Naive thymus-derived CD8-positive, alpha-beta T cell (primary cell): ENCODE results near the gene ABL1. TPM values are rescaled to one million over a fixed set of nuclear protein-coding genes. Genes with fewer than 3 reads are reported as not detected.
"Not testable (repeated sequence)": the region's sequence is repeated elsewhere in the genome, so short reads cannot be mapped to it uniquely, and the experiment has no call there.

Experiments
- ATAC-seq, 2 donors: fragments of 150-1000 bp; cut with Tn5 transposase in 1 of 2; sonication (Bioruptor Pico), chemical (Tn5 transposase) in 1 of 2; 1 replicate in 1 of 2; 2 replicates in 1 of 2; pipeline ENCODE4 v1.10.0; 2021; ENCODE audit warnings: mild to moderate bottlenecking in 2 of 2, moderate library complexity in 2 of 2
- POLR2A ChIA-PET: fragments of 350-600 bp; sonication (Branson Sonifier 250); formaldehyde crosslinking; loops from one replicate; lab custom pipeline; 2021; ENCODE audit warnings: antibody characterized with exemption; lab: Charles Lee
- DNase-seq, 10 donors: peaks; one replicate each; pipeline versions ENCODE4 v3.0.0 to v3.0.0-alpha.2; 2020 to 2022
- H3K27ac Mint-ChIP-seq, 10 donors: one replicate each; pipeline ENCODE4 v1.8.0; 2020 to 2022; ENCODE audit warnings: mild to moderate bottlenecking in 10 of 10, mixed read lengths in 10 of 10, moderate library complexity in 4 of 10, inconsistent platforms in 1 of 10
- H3K27me3 Mint-ChIP-seq, 5 donors: one replicate each; pipeline ENCODE4 v1.8.0; 2021 to 2022; ENCODE audit warnings: mixed read lengths in 5 of 5
- H3K36me3 Mint-ChIP-seq, 3 donors: one replicate each; pipeline ENCODE4 v1.8.0; 2020 to 2022; ENCODE audit warnings: mixed read lengths in 3 of 3, mild to moderate bottlenecking in 2 of 3, inconsistent platforms in 1 of 3
- H3K4me1 Mint-ChIP-seq, 4 donors: one replicate each; pipeline ENCODE4 v1.8.0; 2021 to 2022; ENCODE audit warnings: mixed read lengths in 4 of 4
- H3K4me3 Mint-ChIP-seq, 10 donors: one replicate each; pipeline ENCODE4 v1.8.0; 2020 to 2022; ENCODE audit warnings: mild to moderate bottlenecking in 10 of 10, mixed read lengths in 10 of 10, moderate library complexity in 6 of 10, inconsistent platforms in 1 of 10
- H3K9me3 Mint-ChIP-seq, 9 donors: one replicate each; pipeline ENCODE4 v1.8.0; 2020 to 2022; ENCODE audit warnings: mixed read lengths in 9 of 9, mild to moderate bottlenecking in 3 of 9, inconsistent platforms in 1 of 9, moderate library complexity in 1 of 9
- polyA plus RNA-seq, 3 donors: library from polyadenylated mRNA; unstranded; fragments of 300-500 nt; fragmentation: Illumina TruSeq; gene quantifications; one replicate each; pipeline ENCODE4 v1.2.3, GENCODE V29; 2021
- total RNA-seq, 8 experiments: library from RNA in 2 of 8; stranded (reverse) in 2 of 8; gene quantifications; one replicate each; pipeline ENCODE4 v1.2.3 and lab custom pipeline; 2021 to 2026

ABL1 gene
- total and polyA plus RNA-seq, 5 experiments from 2014 or later = 6.4 to 38.9 (median 16.8) TPM

DNA sequence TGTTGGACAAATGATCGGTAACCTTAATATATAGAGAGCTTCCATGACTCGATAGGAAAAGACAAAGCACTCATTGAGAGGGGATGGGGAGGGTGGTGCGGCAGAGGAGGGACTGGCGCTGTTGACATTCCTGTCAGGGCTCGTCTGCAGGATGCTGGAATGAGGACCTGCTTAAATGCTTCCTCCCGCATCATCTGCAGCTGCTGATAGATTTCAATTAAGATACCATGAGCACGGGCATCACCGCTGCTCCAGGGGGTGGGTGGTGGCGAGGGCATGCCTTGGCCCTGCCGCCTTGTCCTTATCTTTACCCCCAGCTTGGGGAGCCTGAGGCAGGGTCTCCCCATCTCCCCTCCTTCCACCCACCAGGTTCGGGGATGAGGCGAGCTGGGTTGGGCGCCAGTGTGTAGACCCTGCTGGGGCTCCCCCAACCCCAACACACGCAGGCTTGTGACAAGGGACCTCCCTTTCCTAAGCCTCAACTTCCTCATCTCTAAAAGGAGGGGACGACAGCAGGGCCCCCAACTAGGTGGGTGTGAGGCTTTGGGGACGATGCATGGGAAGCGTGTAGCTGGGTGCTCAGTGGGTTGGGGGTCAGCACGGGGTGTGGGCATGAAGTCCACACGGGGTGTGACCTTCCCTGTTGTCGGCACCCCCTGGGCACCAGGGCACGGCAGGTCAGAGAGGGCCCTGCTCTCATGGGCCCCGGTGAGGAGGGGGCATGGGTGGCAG is 73.3 kb downstream of the ABL1 start:
- no peak for ATAC-seq
- Mint-ChIP-seq H3K27ac (no peak overlapping the region), H3K27me3 (peaks cover 0 to 5% (median 2%) of the 10 kb centered on the region in 5 donors), H3K4me3 (no peak overlapping the region), H3K4me1 (peaks cover 0 to 5% (median 0%) of the 10 kb centered on the region in 4 donors), H3K36me3 (no peaks in the 10 kb centered on the region), H3K9me3 (no peaks in the 10 kb centered on the region)
- DNase-seq = no peak
- POLR2A ChIA-PET = no interaction called here

DNA sequence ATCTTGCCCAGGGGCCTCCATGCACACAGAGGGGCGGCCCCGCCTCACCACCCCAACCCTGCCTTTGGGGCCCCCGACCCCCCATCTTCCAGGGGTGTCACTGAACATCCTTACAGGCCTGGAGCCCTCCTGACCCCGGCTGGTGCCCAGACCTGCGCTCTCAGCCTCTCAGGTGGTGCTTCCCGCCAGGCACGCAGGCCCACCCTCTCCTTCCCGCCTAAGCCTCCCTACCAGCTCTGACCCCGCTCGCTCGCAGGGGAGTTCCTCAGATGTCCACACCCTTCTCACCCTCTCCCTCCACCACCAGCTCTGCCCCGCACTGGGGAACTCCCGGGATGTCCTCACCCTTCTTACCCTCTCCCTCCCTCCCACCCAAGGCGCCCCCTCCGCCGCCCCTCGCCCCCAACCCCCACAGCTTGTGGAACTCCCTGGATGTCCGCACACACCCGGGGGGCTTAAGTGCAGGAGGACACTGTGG is 73.9 kb downstream of the ABL1 start:
- H3K36me3 Mint-ChIP-seq = no peaks in the 10 kb centered on the region
- POLR2A ChIA-PET = no interaction called here
- DNase-seq (no peak), ATAC-seq (no peak)
- peaks cover 0 to 3% (median 0%) of the 10 kb centered on the region in 4 donors for H3K4me1 Mint-ChIP-seq
- no peak overlapping the region for H3K27ac Mint-ChIP-seq
- H3K9me3 Mint-ChIP-seq = no peaks in the 10 kb centered on the region
- H3K4me3 Mint-ChIP-seq = no peak overlapping the region
- H3K27me3 Mint-ChIP-seq = peaks cover 0 to 2% (median 0%) of the 10 kb centered on the region in 5 donors

DNA sequence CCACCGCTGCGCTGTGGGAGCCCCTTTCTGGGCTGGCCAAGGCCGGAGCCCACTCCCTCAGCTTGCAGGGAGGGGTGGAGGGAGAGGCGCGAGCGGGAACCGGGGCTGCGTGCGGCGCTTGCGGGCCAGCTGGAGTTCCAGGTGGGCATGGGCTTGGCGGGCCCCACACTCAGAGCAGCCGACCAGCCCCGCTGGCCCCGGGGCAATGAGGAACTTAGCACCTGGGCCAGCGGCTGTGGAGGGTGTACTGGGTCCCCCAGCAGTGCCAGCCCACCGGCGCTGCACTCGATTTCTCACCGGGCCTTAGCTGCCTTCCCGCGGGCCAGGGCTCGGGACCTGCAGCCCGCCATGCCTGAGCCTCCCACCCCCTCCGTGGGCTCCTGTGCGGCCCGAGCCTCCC is 75.0 kb downstream of the ABL1 start:
- ATAC-seq, H3K27me3 Mint-ChIP-seq, H3K9me3 Mint-ChIP-seq, DNase-seq, H3K4me1 Mint-ChIP-seq, H3K36me3 Mint-ChIP-seq, H3K4me3 Mint-ChIP-seq, POLR2A ChIA-PET, H3K27ac Mint-ChIP-seq: not testable (repeated sequence)

DNA sequence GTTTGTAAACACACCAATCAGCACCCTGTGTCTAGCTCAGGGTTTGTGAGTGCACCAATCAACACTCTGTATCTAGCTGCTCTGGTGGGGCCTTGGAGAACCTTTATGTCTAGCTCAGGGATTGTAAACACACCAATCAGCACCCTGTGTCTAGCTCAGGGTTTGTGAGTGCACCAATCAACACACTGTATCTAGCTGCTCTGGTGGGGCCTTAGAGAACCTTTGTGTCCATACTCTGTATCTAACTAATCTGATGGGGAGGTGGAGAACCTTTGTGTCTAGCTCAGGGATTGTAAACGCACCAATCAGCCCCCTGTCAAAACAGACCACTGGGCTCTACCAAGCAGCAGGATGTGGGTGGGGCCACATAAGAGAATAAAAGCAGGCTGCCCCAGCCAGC is 75.6 kb downstream of the ABL1 start:
- not testable (repeated sequence) for H3K9me3 Mint-ChIP-seq, ATAC-seq

DNA sequence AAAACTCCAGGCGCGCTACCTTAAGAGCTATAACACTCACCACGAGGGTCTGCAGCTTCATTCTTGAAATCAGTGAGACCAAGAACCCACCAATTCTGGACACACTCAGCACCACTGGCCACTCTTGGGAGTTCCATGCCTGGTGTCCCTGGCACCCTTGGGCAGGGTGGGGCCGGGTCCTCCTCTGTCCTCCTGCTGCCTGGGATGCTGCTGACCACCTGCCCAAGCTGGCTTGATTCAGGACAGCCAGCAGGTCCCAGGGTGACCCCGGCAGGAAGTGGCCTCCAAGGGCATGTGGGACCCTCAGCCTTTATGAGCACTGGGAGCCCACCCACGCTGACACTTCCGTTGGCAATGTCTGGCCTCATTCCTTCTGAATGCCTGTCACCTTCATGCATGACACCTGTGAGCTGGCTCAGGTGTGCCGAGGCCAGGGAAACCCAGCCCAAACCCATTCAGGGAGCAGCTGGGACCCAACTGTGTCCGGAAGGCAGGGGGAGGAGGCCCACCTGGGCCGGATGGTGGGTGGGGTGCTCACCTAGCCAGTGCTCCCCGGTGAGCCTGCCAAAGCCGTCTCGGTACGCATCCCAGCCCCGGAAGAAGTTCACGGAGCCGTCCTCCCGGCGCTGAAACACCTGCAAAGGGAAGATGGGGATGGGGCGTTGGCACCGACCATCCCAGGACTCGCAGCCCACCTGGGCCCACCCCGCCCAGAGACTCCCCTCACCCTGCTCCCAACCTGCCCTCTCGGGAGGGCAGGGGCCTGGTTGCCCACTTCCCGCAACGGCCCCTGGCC is 76.4 kb downstream of the ABL1 start:
- Mint-ChIP-seq H3K27me3 (peaks cover 0 to 2% (median 0%) of the 10 kb centered on the region in 5 donors), H3K9me3 (no peaks in the 10 kb centered on the region), H3K36me3 (no peaks in the 10 kb centered on the region), H3K4me3 (no peak overlapping the region), H3K4me1 (peaks cover 0 to 3% (median 0%) of the 10 kb centered on the region in 4 donors), H3K27ac (no peak overlapping the region)
- DNase-seq (no peak), ATAC-seq (no peak)
- POLR2A ChIA-PET = no interaction called here

More for the DNA sequence above, 75.6 kb downstream of the ABL1 start:
- H3K36me3 Mint-ChIP-seq, DNase-seq, H3K27me3 Mint-ChIP-seq, H3K4me3 Mint-ChIP-seq, POLR2A ChIA-PET, H3K4me1 Mint-ChIP-seq, H3K27ac Mint-ChIP-seq: not testable (repeated sequence)

- H3K4me3 Mint-ChIP-seq = no peak overlapping the region
- ATAC-seq = no peak
- POLR2A ChIA-PET = no interaction called here
Observed at GRCh38 chr9:130912932-130913598, 78.0 kb downstream of the ABL1 start.

GRCh38 chr9:130913599-130914416 is 78.8 kb downstream of the ABL1 start:
- H3K4me3 Mint-ChIP-seq = no peak overlapping the region

More at GRCh38 chr9:130912932-130913598, 78.0 kb downstream of the ABL1 start:
- H3K4me1 Mint-ChIP-seq = peaks cover 0 to 3% (median 0%) of the 10 kb centered on the region in 4 donors
- no peak for DNase-seq
- no peaks in the 10 kb centered on the region for H3K27me3 Mint-ChIP-seq
- no peaks in the 10 kb centered on the region for H3K9me3 Mint-ChIP-seq
- H3K27ac Mint-ChIP-seq = no peak overlapping the region
- no peaks in the 10 kb centered on the region for H3K36me3 Mint-ChIP-seq

DNA sequence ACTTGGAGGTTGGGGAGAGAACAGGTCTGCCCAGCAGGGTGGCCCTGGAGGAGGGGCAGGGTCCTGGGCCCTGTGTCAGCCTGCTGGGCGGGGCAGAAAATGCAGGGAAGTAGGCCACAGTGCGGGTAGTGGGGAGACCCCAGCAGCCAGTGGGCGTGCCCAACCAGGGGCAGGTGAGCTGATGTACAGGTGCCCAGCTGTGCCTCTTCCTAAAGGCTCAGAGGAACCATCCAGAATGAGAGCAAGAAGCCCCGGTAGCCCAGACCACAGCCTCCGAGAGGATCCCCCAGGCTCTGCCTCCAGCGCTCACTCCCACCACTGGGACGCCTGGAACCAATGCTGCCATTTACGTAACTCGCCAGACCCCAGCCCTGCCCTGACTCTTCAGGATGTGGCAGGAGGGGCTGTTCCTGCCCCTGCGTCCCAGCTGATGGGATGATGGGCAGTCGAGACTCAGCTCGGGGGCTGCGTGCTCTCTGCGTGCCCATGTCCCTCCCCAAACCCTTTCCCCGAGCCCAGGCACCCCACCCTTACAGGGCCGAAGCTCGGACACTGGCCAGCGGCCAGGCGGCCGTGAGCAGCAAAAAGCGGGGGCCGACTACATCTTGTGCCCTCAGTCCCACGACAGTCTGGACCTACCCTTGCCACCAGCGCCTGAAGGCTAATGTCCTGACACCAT is 79.5 kb downstream of the ABL1 start:
- H3K4me3 Mint-ChIP-seq = no peak overlapping the region
- POLR2A ChIA-PET = no interaction called here
- no peak overlapping the region for H3K27ac Mint-ChIP-seq
- ATAC-seq (no peak), DNase-seq (no peak)
- no peaks in the 10 kb centered on the region for H3K9me3 Mint-ChIP-seq
- H3K4me1 Mint-ChIP-seq = peaks cover 0 to 3% (median 0%) of the 10 kb centered on the region in 4 donors
- no peaks in the 10 kb centered on the region for H3K27me3 Mint-ChIP-seq
- H3K36me3 Mint-ChIP-seq = no peaks in the 10 kb centered on the region

More at GRCh38 chr9:130913599-130914416, 78.8 kb downstream of the ABL1 start:
- H3K4me1 Mint-ChIP-seq = peaks cover 0 to 3% (median 0%) of the 10 kb centered on the region in 4 donors
- no peak for DNase-seq
- H3K36me3 Mint-ChIP-seq = no peaks in the 10 kb centered on the region
- H3K27ac Mint-ChIP-seq = no peak overlapping the region
- H3K27me3 Mint-ChIP-seq = no peaks in the 10 kb centered on the region
- no peaks in the 10 kb centered on the region for H3K9me3 Mint-ChIP-seq
- ATAC-seq = no peak
- POLR2A ChIA-PET = no interaction called here

- DNase-seq = no peak
- H3K36me3 Mint-ChIP-seq = no peaks in the 10 kb centered on the region
- no peak for ATAC-seq
- H3K27ac Mint-ChIP-seq = no peak overlapping the region
- peaks cover 0 to under 1% (median 0%) of the 10 kb centered on the region in 5 donors for H3K27me3 Mint-ChIP-seq
- no peak overlapping the region for H3K4me3 Mint-ChIP-seq
- H3K9me3 Mint-ChIP-seq = no peaks in the 10 kb centered on the region
- peaks cover 0 to 3% (median 0%) of the 10 kb centered on the region in 4 donors for H3K4me1 Mint-ChIP-seq
- POLR2A ChIA-PET = no interaction called here
Observed at GRCh38 chr9:130915096-130915447, 80.0 kb downstream of the ABL1 start.

- DNase-seq = no peak
- POLR2A ChIA-PET = no interaction called here
- no peaks in the 10 kb centered on the region for H3K9me3 Mint-ChIP-seq
- no peaks in the 10 kb centered on the region for H3K36me3 Mint-ChIP-seq
- ATAC-seq = no peak
- no peak overlapping the region for H3K4me3 Mint-ChIP-seq
- H3K27ac Mint-ChIP-seq = no peak overlapping the region
- H3K27me3 Mint-ChIP-seq = peaks cover 0 to 9% (median 2%) of the 10 kb centered on the region in 5 donors
- H3K4me1 Mint-ChIP-seq = no peaks in the 10 kb centered on the region
Observed at GRCh38 chr9:130917168-130917960, 82.3 kb downstream of the ABL1 start.

GRCh38 chr9:130918101-130918825 is 83.2 kb downstream of the ABL1 start:
- Mint-ChIP-seq H3K27me3 (peaks cover 0 to 18% (median 5%) of the 10 kb centered on the region in 5 donors), H3K4me1 (no peaks in the 10 kb centered on the region), H3K27ac (no peak overlapping the region), H3K9me3 (no peaks in the 10 kb centered on the region), H3K36me3 (no peaks in the 10 kb centered on the region), H3K4me3 (no peak overlapping the region)
- DNase-seq (no peak), ATAC-seq (no peak)
- POLR2A ChIA-PET = no interaction called here
